Naive B cell (primary cell): Measurements from ENCODE around the gene SELENOK. TPM values are rescaled to one million over a fixed set of nuclear protein-coding genes. Genes with fewer than 3 reads are reported as not detected.

Experiments used
- ATAC-seq, 2 donors: fragments of 150-1000 bp; cut with Tn5 transposase; 2 replicates each; pipeline ENCODE4 v1.10.0; 2021; ENCODE audit warnings: low read depth in 2 of 2, mild to moderate bottlenecking in 2 of 2, moderate library complexity in 2 of 2
- DNase-seq: peaks from one replicate; pipeline ENCODE4 v3.0.0; 2022
- H3K27ac Mint-ChIP-seq, 6 donors: one replicate each; pipeline ENCODE4 v1.8.0; 2020 to 2022; ENCODE audit warnings: mild to moderate bottlenecking in 6 of 6, mixed read lengths in 6 of 6, moderate library complexity in 5 of 6, inconsistent platforms in 2 of 6
- H3K27me3 Mint-ChIP-seq, 3 donors: one replicate each; pipeline ENCODE4 v1.8.0; 2021 to 2022; ENCODE audit warnings: mixed read lengths in 3 of 3, mild to moderate bottlenecking in 1 of 3
- H3K36me3 Mint-ChIP-seq, 2 donors: one replicate each; pipeline ENCODE4 v1.8.0; 2020 to 2022; ENCODE audit warnings: mixed read lengths in 2 of 2, inconsistent platforms in 1 of 2, mild to moderate bottlenecking in 1 of 2
- H3K4me1 Mint-ChIP-seq, 3 donors: one replicate each; pipeline ENCODE4 v1.8.0; 2020 to 2022; ENCODE audit warnings: mixed read lengths in 3 of 3, inconsistent platforms in 1 of 3, mild to moderate bottlenecking in 1 of 3, moderate library complexity in 1 of 3
- H3K4me3 Mint-ChIP-seq, 8 donors: one replicate each; pipeline ENCODE4 v1.8.0; 2020 to 2022; ENCODE audit warnings: mild to moderate bottlenecking in 8 of 8, mixed read lengths in 8 of 8, moderate library complexity in 8 of 8, inconsistent platforms in 2 of 8
- H3K9me3 Mint-ChIP-seq, 7 donors: one replicate each; pipeline ENCODE4 v1.8.0; 2020 to 2022; ENCODE audit warnings: mixed read lengths in 7 of 7, mild to moderate bottlenecking in 5 of 7, inconsistent platforms in 2 of 7, moderate library complexity in 1 of 7
- polyA plus RNA-seq, 6 donors: library from polyadenylated mRNA; unstranded; fragments of 300-500 nt; fragmentation: Illumina TruSeq; gene quantifications; one replicate each; pipeline ENCODE4 v1.2.3, GENCODE V29; 2021; ENCODE audit warnings: low read depth in 6 of 6

SELENOK gene
- polyA plus RNA-seq, 6 donors from 2014 or later = 104 to 137 (median 121) TPM

GRCh38 chr3:53865732-53866499 lies 25.7 kb downstream of the SELENOK start:
- no peaks in the 10 kb centered on the region for H3K27me3 Mint-ChIP-seq
- H3K27ac Mint-ChIP-seq = no peak overlapping the region
- H3K9me3 Mint-ChIP-seq = no peaks in the 10 kb centered on the region
- H3K4me3 Mint-ChIP-seq = no peak overlapping the region
- peaks cover 0 to 7% (median 3%) of the 10 kb centered on the region in 3 donors for H3K4me1 Mint-ChIP-seq
- ATAC-seq (no peak), DNase-seq (no peak)
- H3K36me3 Mint-ChIP-seq = peaks cover 28 to 37% of the 10 kb centered on the region in 2 donors

DNA sequence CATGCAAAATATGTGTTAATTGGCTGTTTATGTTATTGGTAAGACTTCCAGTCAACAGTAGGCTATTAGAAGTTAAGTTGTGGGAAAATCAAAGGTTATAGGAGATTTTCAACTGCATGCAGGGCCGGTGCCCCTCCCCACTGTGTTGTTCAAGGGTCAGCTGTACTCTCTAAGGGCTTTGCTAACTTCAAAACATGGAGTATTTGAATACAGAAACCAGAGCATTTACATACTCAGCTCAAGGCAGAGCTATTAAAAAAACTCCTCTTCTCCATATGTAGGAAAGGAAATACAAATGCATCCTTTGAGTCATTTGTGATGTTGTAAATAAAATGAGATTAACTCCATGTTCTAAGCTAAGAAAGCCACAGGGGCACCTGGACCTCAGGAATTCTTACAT lies 28.5 kb downstream of the SELENOK start:
- Mint-ChIP-seq H3K4me1 (peaks cover 0 to 14% (median 3%) of the 10 kb centered on the region in 3 donors), H3K27me3 (no peaks in the 10 kb centered on the region)
- no peak for ATAC-seq

GRCh38 chr3:53862241-53862640 lies 29.4 kb downstream of the SELENOK start:
- ATAC-seq = no peak
- Mint-ChIP-seq H3K4me1 (peaks cover 0 to 17% (median 4%) of the 10 kb centered on the region in 3 donors), H3K27me3 (no peaks in the 10 kb centered on the region), H3K27ac (peak overlapping the region in 2 of 6 donors; percentile 45 to 80), H3K36me3 (peaks cover 14 to 15% of the 10 kb centered on the region in 2 donors), H3K4me3 (no peak overlapping the region), H3K9me3 (no peaks in the 10 kb centered on the region)
- no peak for DNase-seq

More for the DNA sequence above, 28.5 kb downstream of the SELENOK start:
- no peaks in the 10 kb centered on the region for H3K9me3 Mint-ChIP-seq
- no peak overlapping the region for H3K4me3 Mint-ChIP-seq
- peaks cover 21 to 23% of the 10 kb centered on the region in 2 donors for H3K36me3 Mint-ChIP-seq
- H3K27ac Mint-ChIP-seq = no peak overlapping the region
- DNase-seq = no peak

GRCh38 chr3:53860196-53860595 lies 31.5 kb downstream of the SELENOK start:
- DNase-seq (no peak), ATAC-seq (no peak)
- Mint-ChIP-seq H3K4me1 (peaks cover 0 to 20% (median 7%) of the 10 kb centered on the region in 3 donors), H3K9me3 (no peaks in the 10 kb centered on the region), H3K4me3 (no peak overlapping the region), H3K36me3 (peaks cover 14% of the 10 kb centered on the region in 2 donors), H3K27me3 (no peaks in the 10 kb centered on the region), H3K27ac (no peak overlapping the region)

- peaks cover 8% of the 10 kb centered on the region in 2 donors for H3K36me3 Mint-ChIP-seq
- H3K9me3 Mint-ChIP-seq = no peaks in the 10 kb centered on the region
- H3K4me3 Mint-ChIP-seq = no peak overlapping the region
- ATAC-seq = no peak
- H3K27ac Mint-ChIP-seq = peak overlapping the region in 1 of 6 donors; percentile 60
- no peaks in the 10 kb centered on the region for H3K27me3 Mint-ChIP-seq
- no peak for DNase-seq
- peaks cover 0 to 17% (median 7%) of the 10 kb centered on the region in 3 donors for H3K4me1 Mint-ChIP-seq
Measured at GRCh38 chr3:53859178-53859577, 32.5 kb downstream of the SELENOK start.

DNA sequence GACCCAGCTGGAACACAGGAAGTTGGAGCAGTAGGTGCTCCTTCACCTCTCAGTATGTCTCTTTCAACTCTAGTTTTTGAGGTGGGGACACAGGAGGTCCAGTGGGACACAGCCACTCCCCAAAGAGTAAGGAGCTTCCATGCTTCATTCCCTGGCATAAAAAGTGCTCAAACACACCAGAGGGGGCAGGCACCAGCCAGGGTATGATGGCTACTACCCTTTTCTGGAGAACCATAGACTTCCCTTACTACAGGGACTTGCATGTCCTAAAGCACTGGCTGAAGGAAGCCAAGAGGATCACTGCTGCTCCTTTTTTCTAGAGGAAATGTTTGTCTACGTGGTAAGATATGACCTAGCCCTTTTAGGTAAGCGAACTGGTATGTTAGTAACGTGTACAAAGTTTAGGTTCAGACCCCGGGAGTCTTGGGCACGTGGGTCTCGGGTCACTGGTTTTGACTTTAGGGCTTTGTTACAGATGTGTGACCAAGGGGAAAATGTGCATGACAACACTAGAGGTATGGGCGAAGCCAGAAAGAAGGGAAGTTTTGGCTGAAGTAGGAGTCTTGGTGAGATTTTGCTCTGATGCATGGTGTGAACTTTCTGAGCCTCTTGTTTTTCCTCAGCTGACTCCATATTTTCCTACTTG lies 33.4 kb downstream of the SELENOK start:
- no peak for DNase-seq
- H3K4me3 Mint-ChIP-seq = no peak overlapping the region
- H3K4me1 Mint-ChIP-seq = peaks cover 0 to 16% (median 7%) of the 10 kb centered on the region in 3 donors
- H3K36me3 Mint-ChIP-seq = peaks cover 8% of the 10 kb centered on the region in 2 donors
- no peaks in the 10 kb centered on the region for H3K27me3 Mint-ChIP-seq
- H3K27ac Mint-ChIP-seq = peak overlapping the region in 2 of 6 donors; percentile 12 to 76
- ATAC-seq = no peak
- H3K9me3 Mint-ChIP-seq = no peaks in the 10 kb centered on the region

- no peak for DNase-seq
- Mint-ChIP-seq H3K4me1 (peaks cover 0 to 14% (median 7%) of the 10 kb centered on the region in 3 donors), H3K36me3 (peaks cover 2 to 4% of the 10 kb centered on the region in 2 donors), H3K4me3 (no peak overlapping the region), H3K27ac (peak overlapping the region in 3 of 6 donors; percentile 29 to 44 (median 39)), H3K27me3 (no peaks in the 10 kb centered on the region), H3K9me3 (no peaks in the 10 kb centered on the region)
- ATAC-seq = no peak
Measured at GRCh38 chr3:53856964-53857363, 34.7 kb downstream of the SELENOK start.

GRCh38 chr3:53850895-53851294 lies 40.8 kb downstream of the SELENOK start:
- Mint-ChIP-seq H3K4me3 (no peak overlapping the region), H3K27me3 (peaks cover 19 to 40% (median 34%) of the 10 kb centered on the region in 3 donors), H3K27ac (no peak overlapping the region), H3K36me3 (no peaks in the 10 kb centered on the region), H3K4me1 (peaks cover 0 to 4% (median 0%) of the 10 kb centered on the region in 3 donors), H3K9me3 (no peaks in the 10 kb centered on the region)
- DNase-seq (no peak), ATAC-seq (no peak)

GRCh38 chr3:53849916-53850315 lies 41.7 kb downstream of the SELENOK start:
- ATAC-seq (no peak), DNase-seq (no peak)
- Mint-ChIP-seq H3K4me3 (no peak overlapping the region), H3K4me1 (peaks cover 4 to 6% (median 5%) of the 10 kb centered on the region in 3 donors), H3K27ac (no peak overlapping the region), H3K36me3 (no peaks in the 10 kb centered on the region), H3K9me3 (no peaks in the 10 kb centered on the region), H3K27me3 (peaks cover 24 to 44% (median 42%) of the 10 kb centered on the region in 3 donors)

DNA sequence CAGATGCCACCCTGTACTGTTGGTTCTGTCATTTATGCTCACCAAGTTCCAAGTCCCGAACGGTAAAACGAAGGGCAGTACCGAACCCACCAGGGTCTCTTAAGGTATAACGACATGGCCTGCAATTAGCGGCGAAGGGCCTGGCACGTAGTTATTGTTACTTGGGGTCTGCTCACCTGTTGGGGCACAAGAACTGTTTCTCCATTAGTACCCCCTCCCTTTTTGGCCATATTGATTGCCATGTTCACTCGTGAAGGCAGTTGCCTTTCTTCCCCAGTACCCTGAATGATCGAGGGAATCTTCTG lies 44.9 kb downstream of the SELENOK start:
- ATAC-seq (no peak), DNase-seq (no peak)
- Mint-ChIP-seq H3K4me1 (peaks cover 10 to 23% (median 16%) of the 10 kb centered on the region in 3 donors), H3K4me3 (peak overlapping the region; percentile 70 to 88 (median 72)), H3K36me3 (no peaks in the 10 kb centered on the region), H3K27ac (peak overlapping the region in 1 of 6 donors; percentile 42), H3K9me3 (no peaks in the 10 kb centered on the region), H3K27me3 (peaks cover 43 to 73% (median 69%) of the 10 kb centered on the region in 3 donors)

DNA sequence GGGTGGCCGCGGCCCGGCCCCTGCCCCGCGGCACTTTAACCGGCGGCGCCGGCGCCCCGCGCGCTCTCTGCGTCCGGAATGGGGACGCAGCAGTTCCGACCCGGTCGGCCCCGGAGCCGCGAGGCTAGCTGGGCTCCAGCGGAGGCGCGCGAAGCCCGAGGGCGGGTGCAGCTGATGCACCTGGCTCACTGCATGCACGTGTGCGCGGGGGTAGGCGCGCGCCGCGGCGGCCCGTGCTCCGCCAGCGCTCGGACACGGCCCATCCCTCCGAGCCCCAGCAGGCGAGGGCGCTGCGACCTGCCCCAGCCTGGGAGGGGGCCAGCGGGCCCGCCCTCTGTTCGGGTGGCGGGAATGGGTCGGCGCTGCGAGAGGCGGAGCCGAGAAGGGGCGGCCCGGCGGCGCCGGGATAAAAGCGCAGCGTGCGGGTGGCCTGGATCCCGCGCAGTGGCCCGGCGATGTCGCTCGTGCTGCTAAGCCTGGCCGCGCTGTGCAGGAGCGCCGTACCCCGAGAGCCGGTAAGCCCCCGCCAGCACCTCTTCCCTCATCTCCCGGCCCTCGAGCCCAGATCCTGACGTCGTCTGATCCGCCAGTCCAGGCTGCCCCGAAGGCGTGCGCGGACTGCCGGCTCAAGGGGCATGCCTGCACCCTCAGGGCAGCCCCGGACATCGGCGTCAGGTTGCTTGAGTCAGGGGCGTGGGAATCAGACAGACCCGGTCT lies 45.4 kb downstream of the SELENOK start, which contains the start of the genes CHDH and IL17RB:
Gene CHDH (minus strand): TSS at position 286 of the 717 bp plus-strand sequence. CDS start 22,411 bp downstream, outside the sequence.
Gene IL17RB (plus strand): TSS at position 435 of the 717 bp plus-strand sequence. CDS start 21 bp downstream, at position 456.
- H3K36me3 Mint-ChIP-seq = no peaks in the 10 kb centered on the region
- no peaks in the 10 kb centered on the region for H3K9me3 Mint-ChIP-seq
- H3K27me3 Mint-ChIP-seq = peaks cover 43 to 72% (median 69%) of the 10 kb centered on the region in 3 donors
- H3K4me3 Mint-ChIP-seq = peak within 1 kb of the TSS; percentile 70 to 88 (median 72)
- peaks cover 10 to 23% (median 16%) of the 10 kb centered on the region in 3 donors for H3K4me1 Mint-ChIP-seq
- DNase-seq (no peak), ATAC-seq (peak; percentile 48 to 63)
- peak within 1 kb of the TSS in 1 of 6 donors; percentile 42 for H3K27ac Mint-ChIP-seq

DNA sequence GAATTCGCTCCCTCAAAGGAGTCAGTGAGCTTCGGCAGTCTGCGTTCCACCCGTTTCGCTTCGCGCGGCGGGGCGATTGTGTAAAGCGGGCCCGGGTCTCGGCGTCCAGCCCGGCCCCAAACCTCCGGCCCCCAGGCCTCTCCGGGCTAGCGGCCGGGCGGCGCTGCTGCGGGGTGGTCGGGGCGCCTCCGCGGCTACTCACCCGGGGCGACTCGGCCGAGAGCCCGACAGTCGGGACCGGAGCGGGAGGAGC lies 45.9 kb downstream of the SELENOK start:
- Mint-ChIP-seq H3K4me3 (peak overlapping the region; percentile 40 to 86 (median 72)), H3K27me3 (peaks cover 43 to 74% (median 64%) of the 10 kb centered on the region in 3 donors), H3K36me3 (no peaks in the 10 kb centered on the region), H3K9me3 (no peaks in the 10 kb centered on the region), H3K4me1 (peaks cover 10 to 23% (median 16%) of the 10 kb centered on the region in 3 donors), H3K27ac (no peak overlapping the region)
- no peak for ATAC-seq
- no peak for DNase-seq

GRCh38 chr3:53845103-53845880 lies 46.4 kb downstream of the SELENOK start:
- Mint-ChIP-seq H3K27me3 (peaks cover 43 to 78% (median 62%) of the 10 kb centered on the region in 3 donors), H3K4me1 (peaks cover 10 to 23% (median 16%) of the 10 kb centered on the region in 3 donors), H3K36me3 (no peaks in the 10 kb centered on the region), H3K9me3 (no peaks in the 10 kb centered on the region), H3K4me3 (peak overlapping the region; percentile 40 to 86 (median 72)), H3K27ac (no peak overlapping the region)
- DNase-seq (no peak), ATAC-seq (no peak)
